Adipose tissue (tissue), 3 donors: ENCODE results near the gene SOCS3. TPM values are rescaled to one million over a fixed set of nuclear protein-coding genes. Genes with fewer than 3 reads are reported as not detected.

Source experiments
- H3K27ac ChIP-seq: one replicate; pipeline ENCODE4 v1.5.1; 2013; ENCODE audit warnings: low read depth, low read length
- WGBS, 3 donors: extraction: QIAGEN DNeasy Blood & Tissue Kit; methylation state at CpG; one replicate each; pipeline ENCODE4 v1.1.7; 2013; 5-methylcytosine and 5-hydroxymethylcytosine counted together
- polyA plus RNA-seq, 3 donors: library from polyadenylated mRNA; stranded (reverse); fragments of 200-250 nt; gene quantifications; one replicate each; pipeline ENCODE4 v1.2.3, GENCODE V29; 2013
- donor health status: healthy with polysubstance abuse.
- donor health status: Bipolar disorder and iron deficiency.
- donor health status: healthy.

The SOCS3 gene
- polyA plus RNA-seq, 3 donors, result 33.1 to 1,268 (median 796) TPM

DNA sequence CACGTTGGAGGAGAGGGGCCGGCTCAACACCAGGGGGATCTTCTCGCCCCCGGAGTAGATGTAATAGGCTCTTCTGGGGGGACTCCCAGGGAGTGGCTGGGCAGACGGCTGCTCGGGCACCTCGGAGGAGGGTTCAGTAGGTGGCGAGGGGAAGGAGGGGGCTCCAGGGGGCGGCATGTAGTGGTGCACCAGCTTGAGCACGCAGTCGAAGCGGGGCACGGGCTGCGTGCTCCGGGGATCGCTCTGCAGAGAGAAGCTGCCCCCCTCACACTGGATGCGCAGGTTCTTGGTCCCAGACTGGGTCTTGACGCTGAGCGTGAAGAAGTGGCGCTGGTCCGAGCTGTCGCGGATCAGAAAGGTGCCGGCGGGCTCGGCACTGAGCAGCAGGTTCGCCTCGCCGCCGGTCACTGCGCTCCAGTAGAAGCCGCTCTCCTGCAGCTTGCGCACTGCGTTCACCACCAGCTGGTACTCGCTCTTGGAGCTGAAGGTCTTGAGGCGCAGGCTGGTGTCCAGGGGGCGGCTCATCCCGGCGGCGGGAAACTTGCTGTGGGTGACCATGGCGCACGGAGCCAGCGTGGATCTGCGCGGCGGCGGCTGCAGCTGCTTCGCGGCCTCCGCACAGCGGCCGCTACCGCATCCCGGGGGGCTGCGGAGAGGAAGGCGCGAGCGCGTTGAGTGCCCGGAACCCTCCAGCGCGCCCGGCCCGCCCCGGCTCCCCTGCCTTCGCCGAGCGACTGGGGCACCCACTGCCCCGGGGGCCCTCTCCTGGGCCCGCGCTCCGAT lies 1.1 kb downstream of the SOCS3 start:
- 20 to 33% (median 20%) methylated on average over 60 to 72 of the region's 72 CpGs for WGBS, 3 donors
- peak overlapping the region; percentile 94 for H3K27ac ChIP-seq

DNA sequence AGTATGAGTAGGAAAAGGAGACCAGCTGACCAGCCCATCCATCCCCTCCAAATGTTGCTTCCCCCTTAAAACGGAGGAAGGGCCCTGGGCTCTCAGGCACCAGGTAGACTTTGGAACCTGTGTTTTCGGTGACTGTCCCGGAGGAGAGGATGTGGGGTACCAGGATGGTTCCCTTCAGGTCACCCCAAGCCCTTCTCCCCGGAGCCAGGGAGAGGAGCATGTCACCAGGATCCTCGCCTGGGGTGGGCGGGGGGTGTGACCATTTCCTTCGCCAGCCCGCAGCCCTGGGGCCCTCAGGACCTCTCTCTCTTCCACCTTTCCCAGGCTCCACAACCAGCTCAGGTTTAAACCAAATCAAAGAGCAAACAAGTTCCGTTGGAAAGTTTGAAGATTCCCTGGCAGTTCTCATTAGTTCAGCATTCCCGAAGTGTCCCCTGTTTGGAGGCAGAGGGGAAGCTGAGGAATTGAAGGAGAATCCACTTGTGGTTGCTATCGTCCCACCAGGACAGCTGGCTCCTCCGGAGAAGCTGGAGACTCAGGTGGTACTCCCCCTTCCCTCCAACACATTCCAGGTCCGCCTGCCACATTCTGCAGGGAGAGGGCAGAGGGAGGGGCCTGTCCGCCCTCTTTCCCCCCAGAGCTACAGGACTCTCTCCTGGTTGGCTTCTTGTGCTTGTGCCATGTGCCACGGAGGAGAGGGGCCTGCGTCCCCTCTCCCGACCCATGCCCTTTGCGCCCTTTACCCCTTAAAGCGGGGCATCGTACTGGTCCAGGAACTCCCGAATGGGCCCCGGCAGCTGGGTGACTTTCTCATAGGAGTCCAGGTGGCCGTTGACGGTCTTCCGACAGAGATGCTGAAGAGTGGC lies 2.0 kb downstream of the SOCS3 start:
- 75 to 79% (median 77%) methylated on average over 20 to 25 of the region's 25 CpGs for WGBS, 3 donors
- peak overlapping the region; percentile 94 for H3K27ac ChIP-seq

DNA sequence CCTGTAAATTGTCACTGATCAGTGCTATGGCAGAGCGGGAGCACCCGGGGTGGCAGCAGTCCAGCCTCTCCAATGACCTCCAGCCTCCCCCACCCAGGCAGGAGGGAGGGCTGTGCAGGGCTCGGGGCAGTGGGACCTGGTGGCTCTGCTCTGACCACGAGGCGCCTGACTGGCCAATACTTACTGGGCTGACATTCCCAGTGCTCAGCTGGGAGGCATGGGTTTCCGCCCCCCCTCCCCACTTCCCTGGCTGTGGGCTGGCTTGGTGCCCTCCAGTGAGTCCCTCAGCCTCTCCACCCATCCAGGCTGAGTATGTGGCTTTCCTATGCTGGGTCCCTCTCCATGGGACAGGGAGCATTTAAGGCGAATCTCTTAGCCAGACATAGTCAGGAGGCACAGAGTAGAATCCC lies 2.7 kb downstream of the SOCS3 start:
- WGBS, 3 donors, result 46 to 53% (median 48%) methylated on average over 7 of the region's 7 CpGs
- peak overlapping the region; percentile 94 for H3K27ac ChIP-seq

DNA sequence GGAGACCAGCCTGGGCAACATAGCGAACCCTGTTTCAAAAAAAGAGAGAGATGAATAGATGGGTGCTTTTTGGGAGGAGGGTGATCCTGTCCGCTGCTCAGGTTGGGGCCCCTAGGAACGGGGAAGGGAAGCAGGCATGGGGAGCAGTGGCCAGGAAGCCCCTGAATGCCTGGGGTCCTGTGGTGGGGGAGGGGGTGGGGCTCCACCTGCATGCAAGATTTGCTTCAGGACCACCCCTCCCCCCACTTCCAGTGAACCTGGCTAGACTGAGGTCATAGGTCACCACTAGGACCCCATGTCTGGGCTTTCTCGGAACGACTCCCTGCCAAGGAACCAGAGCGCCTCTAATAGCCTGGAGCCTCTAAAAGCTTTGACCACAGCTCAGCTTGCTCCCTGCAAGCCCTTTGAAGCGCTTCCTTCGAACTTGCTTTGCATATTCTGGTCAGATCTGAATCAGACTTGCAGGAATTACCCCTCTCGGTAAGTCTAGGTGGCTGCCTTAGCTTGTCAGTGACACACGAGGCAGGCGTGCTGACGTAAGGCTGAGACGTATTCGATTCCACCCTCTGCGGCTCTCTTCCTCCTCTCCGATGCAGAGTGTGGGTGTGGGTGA lies 3.7 kb downstream of the SOCS3 start:
- H3K27ac ChIP-seq, result no peak overlapping the region
- 56 to 74% (median 61%) methylated on average over 16 of the region's 16 CpGs for WGBS, 3 donors

DNA sequence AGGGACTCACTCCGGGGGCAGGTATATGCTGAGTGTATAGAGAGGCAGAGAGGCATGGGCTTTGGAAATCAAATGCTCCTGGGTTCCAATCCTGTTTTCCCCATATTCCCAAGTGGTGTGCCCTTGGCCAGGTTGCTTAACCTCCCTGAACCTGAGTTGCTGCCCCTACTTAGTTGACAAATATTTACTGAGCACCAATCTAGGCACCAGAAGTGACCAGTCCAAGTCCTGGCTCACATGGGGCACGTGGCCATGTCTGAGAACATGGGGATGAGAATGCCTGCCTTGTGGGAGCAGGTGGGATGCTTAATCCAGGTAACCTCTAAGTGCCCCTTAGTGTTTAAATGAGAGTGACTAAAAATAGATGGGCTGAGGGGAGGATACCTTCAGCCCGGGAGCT lies 4.2 kb downstream of the SOCS3 start:
- 71 to 81% (median 80%) methylated on average over 3 of the region's 3 CpGs for WGBS, 3 donors
- no peak overlapping the region for H3K27ac ChIP-seq

DNA sequence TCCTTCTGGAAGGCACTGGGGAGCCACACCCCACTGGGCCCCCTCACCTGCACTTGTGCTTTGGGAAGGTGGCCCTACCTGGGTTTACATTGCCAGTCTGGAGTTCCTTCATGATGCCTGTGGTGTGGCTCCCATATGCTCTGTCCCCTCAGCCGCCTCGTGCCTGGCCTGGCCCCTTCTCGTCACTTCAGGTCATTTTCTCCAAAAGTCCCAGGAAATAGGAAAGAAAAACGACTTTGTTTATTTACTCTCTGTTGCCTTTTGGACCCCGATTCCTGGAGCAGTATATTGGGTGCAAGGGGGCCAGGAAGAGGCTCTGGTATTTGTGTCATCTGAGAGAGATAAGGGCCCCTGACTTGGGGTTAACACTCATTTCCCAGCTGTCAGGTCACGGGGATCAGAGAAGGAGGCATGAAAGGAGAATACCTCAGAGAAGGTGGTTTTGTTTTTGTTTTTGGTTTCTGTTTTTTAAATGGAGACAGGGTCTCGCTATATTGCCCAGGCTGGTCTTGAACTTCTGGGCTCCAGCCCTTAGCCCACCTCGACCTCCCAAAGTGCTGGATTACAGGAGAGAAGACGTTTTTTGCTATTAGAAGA lies 4.7 kb downstream of the SOCS3 start:
- WGBS, 3 donors, result 75 to 85% (median 83%) methylated on average over 9 of the region's 9 CpGs
- no peak overlapping the region for H3K27ac ChIP-seq

DNA sequence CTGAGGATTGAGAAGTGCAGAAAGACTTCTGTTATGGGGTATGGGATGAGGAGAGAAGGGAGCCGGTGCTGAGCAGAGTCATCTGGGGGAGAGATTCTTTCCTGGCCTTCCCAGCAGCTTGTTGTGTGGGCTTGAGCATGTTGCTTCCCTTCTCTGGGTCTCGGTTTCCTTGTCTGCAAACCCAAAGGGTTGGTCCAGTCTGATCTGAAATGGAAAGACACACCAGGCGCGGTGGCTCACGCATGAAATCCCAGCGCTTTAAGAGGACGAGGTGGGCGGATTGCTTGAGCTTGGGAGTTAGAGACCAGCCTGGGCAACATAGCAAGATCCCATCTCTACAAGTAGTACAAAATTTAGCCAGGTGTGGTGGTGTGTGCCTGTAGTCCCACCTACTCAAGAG lies 6.0 kb downstream of the SOCS3 start:
- peak overlapping the region; percentile 95 for H3K27ac ChIP-seq
- WGBS, 3 donors, result 88 to 95% (median 89%) methylated on average over 8 of the region's 8 CpGs

DNA sequence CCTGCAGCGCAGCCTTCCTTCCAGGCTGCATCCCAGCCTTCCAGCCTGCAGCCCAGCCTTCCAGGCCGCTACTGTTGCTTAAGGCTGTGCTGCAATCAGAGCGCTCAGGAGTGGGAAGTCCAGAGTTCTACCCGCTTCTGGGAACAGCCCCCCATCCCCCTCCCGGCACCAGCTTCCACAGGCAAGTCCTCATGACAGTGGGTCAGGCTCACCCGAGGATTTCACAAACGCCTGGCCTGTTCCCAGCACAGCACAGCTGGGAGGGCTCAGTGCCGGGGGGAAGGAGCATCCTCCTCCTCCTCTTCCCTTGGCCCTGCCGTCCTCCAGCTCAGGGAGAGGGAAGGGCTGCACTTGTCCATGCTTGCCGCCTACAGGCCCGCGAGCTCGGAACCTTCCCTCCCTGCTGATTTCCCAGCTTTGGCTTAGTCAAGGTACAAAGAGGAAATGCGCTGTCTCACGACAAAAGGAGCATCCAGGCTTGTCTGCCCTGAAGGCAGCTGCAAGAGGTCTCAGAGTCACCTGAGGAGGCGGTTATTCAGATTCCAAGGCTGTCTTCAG lies 8.3 kb downstream of the SOCS3 start:
- H3K27ac ChIP-seq, result peak overlapping the region; percentile 98
- 25 to 47% (median 27%) methylated on average over 15 to 16 of the region's 16 CpGs for WGBS, 3 donors

DNA sequence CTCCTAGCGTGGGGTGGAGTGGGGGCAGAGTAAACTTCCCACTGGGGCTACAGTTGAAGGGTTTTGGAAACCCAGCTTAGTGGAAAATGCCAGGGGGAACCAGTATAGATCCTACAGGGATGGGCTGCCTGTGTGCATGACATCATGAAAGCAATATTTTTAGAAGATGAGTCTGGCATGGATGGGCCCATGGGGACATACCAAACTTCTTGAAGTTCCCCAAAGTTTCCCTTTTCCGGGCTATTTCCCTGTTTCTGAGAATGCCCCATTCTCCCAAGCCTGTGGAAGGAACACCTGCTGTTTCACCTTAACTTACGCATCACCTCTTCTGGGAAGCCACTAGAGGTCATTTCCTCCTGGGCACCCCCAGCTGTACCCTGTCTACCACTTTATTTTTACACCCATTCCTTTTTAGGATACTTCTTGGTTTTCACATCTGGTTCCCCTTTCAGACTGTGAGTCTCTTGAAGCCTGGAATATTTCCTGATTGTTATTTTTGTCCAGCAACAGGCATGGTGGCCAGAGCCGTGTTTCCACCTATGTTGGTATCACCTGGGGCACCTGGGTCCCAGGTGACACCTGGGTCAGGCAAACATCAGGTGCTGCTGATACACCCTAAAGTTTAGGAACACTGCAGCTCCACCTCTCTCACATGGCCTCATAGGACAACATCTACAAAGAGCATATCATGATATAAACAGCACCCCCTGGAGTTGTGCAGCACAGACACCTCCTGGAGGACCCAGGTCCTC lies 9.8 kb downstream of the SOCS3 start:
- H3K27ac ChIP-seq, result no peak overlapping the region
- WGBS, 3 donors, result 63 to 70% (median 65%) methylated on average over 4 of the region's 4 CpGs

DNA sequence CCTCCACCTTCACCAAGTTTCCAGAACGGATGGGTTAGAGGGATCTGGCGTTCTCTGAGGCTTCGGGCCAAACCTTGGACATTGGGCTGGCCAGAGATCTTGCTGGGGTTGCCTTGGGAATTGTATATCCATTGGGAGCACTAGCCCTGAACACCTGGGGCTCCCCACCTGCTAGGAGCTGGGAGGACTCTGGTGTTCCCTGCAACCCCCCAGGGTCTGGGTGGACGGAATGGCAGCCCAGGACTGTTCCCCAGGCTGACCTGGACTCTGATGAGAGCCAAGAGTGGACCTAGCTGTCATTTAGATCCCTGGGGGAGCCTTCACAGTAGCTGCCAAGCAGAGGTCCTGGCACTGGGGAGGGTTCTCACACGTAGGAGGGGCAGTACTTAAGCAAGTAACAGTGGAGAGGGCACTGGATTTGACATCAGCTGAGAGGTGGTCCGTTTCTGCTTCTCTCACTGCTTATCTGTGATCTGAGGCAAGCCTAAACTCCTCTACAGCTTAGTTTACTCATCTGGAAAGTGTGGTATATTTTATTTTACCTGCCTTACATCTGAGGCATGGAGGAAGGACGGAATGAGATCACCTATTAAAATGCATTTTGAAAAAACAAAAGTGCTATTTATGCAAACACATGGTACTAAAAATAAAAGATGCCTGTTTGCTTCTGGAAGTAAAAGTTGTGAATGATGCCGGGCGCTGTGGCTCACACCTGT lies 11.7 kb downstream of the SOCS3 start:
- 81 to 87% (median 83%) methylated on average over 9 of the region's 9 CpGs for WGBS, 3 donors

DNA sequence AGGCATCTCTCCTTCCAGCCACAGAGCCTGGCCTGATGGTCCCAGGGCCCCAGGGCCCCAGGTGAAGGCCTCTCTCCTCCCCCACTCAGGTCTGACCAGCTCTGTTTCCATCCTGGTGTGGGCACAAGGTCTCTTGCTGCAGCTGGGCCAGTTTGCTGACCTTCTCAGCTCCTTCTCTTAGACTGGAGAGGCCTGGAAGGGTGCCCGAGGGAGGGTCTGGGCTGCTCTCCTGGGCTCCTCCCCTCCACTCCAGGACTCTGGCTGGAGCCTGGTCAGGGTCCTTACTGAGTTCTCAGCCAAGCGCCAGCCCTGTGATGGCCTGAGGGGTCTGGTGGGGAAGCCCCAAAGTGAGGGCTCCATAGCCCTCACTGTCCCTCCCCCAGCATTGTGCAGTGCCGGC lies 12.4 kb downstream of the SOCS3 start:
- WGBS, 3 donors, result 39 to 88% (median 83%) methylated on average over 3 of the region's 3 CpGs

More for the DNA sequence above, 11.7 kb downstream of the SOCS3 start:
- no peak overlapping the region for H3K27ac ChIP-seq

DNA sequence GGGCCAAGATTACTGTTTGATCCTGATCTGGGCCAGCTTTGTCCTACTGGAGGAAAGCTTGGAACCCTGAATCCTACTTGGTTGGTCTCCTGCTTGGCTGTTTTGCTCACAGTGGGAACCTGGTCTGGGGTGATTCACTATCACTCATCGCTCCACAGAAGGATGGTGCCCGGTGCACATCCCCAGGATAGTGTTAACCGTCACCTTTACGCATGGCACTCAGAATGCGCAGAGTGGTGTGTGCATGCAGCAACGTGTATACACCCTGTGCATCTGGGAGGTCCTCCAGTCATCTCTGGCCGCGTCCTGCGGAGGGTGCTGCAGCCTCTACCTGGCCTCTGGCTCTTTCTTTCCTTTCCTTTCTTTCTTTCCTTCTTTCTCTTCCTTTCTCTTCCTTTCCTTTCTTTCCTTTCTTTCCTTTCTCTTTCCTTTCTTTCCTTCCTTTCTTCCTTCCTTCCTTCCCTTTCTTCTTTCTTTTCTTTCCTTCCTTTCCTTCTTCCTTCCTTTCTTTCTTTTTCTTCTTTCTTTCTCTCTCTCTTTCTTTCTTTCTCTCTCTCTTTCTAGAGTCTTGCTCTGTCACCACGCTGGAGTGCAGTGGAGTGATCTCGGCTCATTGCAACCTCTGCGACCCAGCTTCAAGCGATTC lies 13.1 kb downstream of the SOCS3 start:
- H3K27ac ChIP-seq, result no peak overlapping the region
- 90 to 96% (median 94%) methylated on average over 13 of the region's 13 CpGs for WGBS, 3 donors

More for the DNA sequence above, 12.4 kb downstream of the SOCS3 start:
- no peak overlapping the region for H3K27ac ChIP-seq

DNA sequence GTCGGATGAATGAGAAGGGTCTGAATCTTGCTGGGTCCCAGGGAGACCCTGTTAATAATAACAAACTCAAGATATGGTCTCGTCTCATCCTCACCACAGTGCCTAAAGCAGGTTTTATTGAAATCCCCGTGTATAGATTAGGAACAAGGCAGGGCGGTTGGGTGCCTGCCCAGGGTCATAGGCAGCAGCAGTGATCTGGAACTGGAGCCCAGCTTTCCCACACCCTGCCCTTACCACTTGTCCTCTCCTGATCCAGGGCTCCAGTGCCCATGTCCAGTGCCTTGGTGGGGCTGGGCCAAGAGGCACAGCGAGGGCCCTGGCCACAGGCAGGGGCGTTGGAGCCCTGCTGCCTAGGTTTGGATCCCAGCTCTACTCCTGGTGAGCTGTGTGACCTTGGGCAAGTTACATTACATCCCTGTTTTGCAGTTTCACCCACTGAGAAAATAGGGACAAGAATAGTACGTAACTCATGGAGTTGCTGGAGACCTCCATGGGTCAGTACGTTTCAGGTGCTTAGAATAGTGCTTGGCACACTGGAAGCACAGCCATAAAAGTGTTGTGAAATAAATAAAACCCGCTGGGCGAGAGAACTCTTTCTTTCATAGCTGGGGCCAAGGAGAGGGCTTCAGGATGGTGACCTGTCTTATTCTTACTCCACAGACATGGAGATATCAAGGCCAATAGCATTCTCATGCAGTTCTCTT lies 13.9 kb downstream of the SOCS3 start:
- WGBS, 3 donors, result 56 to 87% (median 87%) methylated on average over 10 of the region's 10 CpGs

DNA sequence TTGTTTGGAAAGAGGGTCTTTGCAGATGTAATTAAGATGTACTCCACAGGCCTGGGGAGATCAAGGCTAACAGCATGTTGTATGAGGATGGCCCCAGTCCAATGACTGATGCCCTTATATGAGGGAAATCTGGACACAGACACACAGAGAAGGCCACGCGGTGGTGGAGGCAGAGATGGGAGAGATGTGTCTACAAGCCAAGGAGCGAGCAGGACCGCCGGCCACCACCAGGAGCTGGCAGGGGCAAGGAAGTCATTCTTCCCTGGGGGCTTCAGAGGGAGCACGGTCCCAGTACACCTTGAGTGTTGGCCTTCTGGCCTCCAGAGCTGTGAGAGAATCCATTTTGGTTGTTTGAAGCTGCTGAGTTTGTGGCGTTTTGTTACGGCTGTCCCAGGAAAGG lies 14.7 kb downstream of the SOCS3 start:
- 71 to 86% (median 85%) methylated on average over 8 of the region's 8 CpGs for WGBS, 3 donors
- H3K27ac ChIP-seq, result no peak overlapping the region

More for the DNA sequence above, 13.9 kb downstream of the SOCS3 start:
- H3K27ac ChIP-seq, result no peak overlapping the region

DNA sequence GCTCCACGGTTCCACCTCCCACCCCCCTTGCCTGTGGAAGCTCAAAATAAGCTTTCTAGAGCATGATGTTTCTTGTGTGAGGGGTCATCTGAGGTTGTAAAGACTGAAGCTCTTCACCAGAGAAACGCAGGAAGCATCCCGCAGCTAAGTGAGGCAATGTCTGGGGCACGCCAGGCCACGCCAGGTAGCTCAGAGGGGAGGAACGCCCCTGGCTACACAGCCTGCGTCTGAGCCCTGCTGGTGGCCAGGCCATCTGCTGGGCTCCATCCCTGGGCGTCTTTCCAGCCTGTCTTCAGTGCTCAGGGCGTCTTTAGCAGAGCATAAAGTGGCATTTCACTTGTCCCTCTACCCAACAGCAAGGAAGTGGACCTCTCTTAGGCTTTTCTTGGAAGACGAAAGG lies 15.2 kb downstream of the SOCS3 start:
- H3K27ac ChIP-seq, result no peak overlapping the region
- WGBS, 3 donors, result 72 to 84% (median 74%) methylated on average over 10 of the region's 10 CpGs

DNA sequence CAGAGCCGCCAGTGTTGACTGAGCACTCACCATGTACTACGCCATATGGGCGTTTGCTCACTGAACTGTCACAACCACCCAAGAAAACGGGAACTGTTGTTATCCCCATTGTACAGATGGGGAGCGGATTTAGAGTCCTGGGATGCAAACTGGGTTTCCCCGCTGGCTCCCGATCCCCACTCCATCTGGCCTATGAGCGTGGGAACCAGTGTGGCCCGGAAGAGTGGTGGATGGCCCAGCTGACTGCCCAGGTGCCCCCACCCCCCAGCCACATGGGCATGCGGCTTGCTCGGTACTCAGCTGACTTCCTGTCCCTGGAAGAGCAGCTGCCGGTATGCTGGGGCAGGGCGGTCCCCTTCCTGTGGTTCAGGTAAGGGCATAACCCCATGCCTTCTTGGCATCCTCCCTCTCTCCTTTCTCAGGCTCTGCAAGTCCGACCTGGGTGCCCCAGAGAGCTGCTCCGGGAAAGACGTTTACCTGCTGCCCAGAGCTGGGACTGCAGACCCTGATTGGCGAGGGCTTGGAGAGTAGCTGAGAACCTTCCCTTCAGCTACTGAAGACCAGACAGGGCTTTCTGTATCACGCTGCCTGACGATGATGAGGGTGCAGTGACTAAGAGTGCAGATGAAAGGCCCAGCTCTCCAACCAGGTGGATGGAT lies 16.2 kb downstream of the SOCS3 start:
- H3K27ac ChIP-seq, result peak overlapping the region; percentile 89
- WGBS, 3 donors, result 47 to 81% (median 47%) methylated on average over 19 of the region's 19 CpGs
